Stimulated activated CD4-positive, alpha-beta T cell treated with anti-CD3 and anti-CD28 coated beads, Interleukin-2, amount 100 ng/mL, for 48 hours (primary cell): ENCODE data around the gene SCD5.

Experiments
- DNase-seq, 2 donors: peaks; one replicate each; pipeline ENCODE4 v3.0.0-alpha.2; 2020

Gene SCD5

GRCh38 chr4:82718162-82718940, 80.2 kb downstream of the SCD5 start:
- DNase-seq, result no peak

DNA sequence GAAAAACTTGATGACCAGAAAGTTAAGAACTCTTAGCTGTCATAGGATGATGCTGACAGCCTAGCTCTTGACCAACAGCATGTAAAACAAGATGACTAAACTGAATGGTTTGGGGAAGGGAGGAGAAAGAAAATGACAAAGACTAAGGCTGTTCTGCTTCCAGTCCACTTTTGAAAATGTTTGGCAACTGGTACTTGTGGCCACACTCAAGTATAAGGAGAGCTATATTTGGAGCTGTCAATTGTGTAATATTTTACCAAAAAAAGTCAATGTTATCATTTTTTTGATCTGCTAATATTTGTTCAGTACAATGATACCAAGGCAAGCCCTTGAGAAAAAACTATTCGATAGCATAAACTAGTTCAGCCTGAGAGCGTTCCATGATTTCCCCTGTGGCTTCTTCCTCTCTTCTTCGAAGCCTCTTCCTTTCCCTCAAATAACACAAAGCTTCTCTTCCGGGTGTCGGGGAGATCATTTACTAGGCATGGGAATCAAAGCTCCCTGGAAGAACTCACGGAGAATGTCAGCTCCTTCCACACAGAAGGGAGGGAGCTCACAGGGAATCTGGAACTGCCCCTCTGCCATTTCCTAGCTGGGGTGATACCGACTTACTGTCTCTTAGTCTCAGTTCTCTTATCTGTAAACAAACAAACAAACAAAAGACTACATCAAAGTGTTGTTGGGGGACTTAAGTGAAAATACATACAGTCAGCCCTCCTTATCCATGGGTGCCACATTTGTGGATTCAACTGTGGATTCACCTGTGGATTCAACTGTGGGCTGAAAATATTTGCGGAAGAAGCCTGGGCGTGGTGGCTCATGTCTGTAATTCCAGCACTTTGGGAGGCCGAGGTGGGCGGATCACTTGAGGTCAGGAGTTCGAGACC, 82.6 kb downstream of the SCD5 start:
- DNase-seq, result no peak

DNA sequence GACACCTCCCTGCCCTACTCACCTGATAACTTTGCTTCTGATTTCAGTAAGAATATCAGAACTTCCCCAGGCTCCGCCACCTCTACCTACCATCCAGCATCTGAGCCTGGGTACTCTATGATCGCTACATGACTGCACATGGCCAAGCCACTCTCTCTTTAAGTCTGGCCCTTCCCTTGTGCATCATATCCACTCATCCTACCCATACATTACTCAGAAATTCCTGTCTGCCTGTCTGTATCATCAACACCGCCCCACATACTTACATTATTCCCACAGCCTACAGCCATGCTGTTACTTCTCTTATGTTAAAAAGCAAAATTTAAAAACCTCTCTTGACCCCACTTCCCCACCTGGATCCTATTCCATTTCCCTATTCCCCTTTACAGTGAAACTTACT, 84.7 kb downstream of the SCD5 start:
- no peak for DNase-seq

DNA sequence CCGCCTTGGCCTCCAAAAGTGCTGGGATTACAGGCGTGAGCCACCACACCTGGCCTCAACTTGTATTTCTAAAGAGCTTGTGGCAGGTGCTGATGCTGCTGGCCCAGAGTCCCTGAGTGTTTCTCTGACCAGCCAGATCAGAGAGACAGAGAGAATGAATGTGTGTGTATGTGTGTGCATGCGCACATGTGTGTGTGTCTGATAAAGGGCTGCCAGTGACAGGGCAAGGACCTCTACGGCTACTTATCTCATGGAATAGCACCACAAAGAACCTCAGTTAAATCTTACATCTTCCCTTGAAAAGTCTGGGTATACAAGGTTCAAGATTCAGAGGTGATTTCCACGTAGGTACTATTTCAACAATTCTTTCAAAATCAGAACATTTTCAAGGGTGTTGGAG, 86.0 kb downstream of the SCD5 start:
- no peak for DNase-seq

DNA sequence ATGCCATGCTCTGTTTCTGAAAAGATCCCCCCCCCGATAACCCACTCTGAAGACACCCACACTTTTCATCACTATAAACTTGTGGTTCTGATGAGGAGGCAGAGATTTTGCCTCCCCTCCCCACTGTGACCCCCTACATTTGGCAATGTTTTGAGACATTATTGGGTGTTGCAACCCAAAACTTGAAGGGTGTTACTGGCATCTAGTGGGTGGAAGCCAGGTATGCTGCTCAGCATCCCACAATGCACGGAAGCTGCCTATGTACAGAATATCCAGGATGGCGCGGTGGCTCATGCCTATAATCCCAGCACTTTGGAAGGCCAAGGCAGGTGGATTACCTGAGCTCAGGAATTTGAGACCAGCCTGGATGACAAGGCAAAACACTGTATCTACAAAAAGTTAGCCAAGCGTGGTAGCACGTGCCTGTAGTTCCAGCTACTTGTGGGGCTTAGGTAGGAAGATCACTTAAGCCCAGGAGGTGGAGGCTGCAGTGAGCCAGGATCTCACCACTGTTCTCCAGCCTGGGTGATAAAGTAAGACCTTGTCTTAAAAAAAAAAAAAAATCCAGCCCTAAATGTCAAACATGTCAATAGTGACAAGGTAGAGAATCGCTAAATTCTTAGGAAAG, 87.3 kb downstream of the SCD5 start:
- DNase-seq, result no peak

DNA sequence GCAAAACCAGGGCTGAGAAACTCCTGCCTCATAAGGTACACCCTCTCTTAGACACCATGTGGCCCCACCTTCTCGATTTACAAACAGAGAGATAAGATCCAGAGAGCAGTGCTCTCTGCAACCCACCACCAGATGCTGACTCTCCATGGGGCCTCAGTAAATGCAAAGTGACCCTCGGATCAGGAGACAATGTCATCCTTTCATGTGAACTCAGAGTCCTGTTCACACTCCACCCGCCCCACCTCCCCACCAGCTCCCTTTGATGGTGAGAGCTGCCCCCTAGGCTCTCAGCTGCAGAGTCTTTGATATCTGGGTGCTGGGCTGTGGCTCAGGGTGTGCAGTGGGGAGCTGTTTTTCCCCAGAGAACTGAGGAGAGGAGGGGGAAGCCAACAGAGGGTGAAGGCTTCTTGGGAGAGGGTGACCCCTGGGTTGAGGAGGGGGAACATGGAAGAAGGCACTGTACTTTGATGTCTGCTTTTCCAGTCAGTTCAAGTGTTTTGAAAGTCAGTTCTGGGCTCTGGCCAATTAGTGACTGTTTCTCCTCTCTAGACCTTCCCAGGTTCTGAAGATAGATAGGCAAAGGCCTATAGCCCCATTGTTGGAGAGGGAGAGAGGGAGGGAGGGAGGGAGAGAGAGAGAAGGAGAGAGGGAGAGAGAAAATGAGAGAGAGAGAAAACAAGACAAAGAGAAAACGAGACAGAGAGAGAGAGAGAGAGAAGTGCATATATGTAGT, 88.2 kb downstream of the SCD5 start:
- no peak for DNase-seq

DNA sequence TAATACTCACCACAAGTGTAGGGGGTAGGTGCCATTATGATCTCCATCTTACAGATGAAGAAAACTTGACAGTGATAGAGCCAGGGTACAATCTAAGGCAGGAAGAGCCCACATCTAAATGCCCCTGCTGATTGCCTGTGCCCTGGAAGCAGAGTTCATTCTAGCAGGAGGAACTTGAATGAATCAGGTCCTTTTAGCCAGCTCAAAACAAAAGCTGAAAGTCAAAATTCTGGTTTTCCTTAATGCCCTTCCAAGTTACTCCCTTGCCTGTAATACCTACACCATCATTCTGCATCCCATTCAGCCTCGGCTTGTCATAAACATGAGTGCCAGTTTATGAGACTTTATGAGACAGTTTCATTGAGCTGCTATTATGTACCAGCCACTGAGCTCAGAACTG, 89.6 kb downstream of the SCD5 start:
- no peak for DNase-seq

GRCh38 chr4:82706349-82707000, 92.1 kb downstream of the SCD5 start:
- DNase-seq, result no peak

DNA sequence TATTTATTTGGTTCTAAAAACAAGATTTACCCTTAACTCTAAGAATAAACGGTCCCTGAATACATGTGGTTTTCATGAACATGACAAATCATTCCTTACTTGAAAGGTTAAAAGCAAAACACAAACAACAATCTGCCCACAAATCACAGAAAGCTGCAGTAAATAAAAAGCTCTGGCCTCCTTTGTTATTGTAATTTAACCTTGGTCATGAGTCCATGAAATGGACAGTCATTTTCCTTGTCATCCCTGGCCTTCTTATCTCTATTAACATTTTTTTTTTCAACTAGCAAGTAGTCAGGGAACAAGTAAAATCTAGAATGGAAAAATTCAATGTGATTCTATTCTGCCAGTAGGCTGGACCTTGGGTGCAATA, 92.7 kb downstream of the SCD5 start:
- no peak for DNase-seq

DNA sequence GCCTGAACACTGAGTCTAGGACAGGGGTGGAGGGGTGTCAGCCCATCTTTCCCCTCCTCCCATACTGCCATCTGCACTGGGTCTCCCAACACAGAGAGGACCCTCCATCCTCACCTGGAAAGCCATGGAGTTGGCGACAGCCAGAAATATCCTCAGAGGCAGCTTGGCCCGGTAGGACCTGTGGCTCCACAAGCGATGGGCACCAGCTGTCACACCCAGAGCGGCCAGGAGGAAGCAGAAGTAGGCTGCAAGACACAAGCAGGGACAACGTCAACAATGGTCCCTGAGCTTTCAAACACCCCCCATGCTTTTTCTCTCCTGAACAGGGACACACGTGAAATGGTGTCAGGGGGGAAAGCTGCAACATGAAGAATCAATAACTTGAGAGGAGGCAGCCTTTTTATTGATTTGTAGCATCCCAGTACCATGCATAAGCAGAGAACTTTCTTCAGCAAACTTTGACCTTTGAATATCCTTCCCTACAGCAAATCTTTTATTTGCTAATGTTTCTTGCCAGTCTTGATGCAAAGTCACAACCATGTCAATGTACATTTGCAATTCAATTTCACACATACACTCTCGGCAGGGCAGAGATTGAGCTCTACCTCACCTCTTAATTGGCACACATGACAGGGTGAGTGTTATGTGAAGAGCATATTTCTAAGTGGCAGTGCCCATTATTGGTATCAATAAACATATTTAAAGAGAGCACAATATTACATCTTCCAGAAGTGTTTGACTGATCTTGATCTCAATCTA, 93.2 kb downstream of the SCD5 start:
- no peak for DNase-seq

- DNase-seq, result no peak
These were observed 94.4 kb downstream of the SCD5 start for GRCh38 chr4:82704156-82704555.

DNA sequence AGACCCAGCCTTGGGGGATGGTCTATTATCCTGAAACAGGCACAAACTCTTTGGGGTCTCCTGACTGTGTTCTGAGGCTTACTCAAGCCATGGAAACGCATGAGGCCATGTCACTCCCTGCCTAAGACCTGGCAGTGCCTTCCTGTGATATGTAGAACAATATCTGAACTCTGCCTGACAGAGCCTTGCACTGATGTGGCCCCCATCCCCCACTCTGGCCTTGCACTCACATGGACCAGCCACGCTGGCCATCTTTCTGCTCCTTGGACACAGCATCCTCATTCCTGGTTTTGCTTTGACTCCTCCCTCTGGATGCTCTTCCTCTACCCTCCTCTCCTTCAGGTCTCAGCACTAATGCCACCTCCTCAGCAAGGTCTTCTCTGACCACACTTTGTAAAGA, 100.2 kb downstream of the SCD5 start:
- no peak for DNase-seq

DNA sequence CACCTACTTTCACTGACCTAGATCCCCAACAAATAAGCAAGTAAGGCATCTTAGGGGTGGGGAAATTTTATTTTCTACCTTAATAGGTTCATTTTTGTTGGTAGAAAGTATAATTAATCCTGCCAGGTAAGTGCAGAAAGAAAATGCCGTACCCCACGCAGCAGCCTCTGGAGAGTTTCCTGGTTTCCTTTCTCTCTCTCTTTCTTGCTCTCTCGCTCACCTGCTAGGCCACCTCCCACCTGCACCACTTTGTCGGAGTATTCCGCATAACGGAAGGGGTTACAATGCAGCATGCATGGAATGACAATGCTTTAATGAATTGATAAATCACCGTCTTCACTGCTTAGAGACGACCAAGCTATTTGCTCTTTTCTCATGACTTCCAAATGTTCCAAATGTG, 101.0 kb downstream of the SCD5 start:
- no peak for DNase-seq

- DNase-seq, result no peak
These were observed 102.3 kb downstream of the SCD5 start for GRCh38 chr4:82696117-82696860.

- DNase-seq, result no peak
These were observed 103.7 kb downstream of the SCD5 start for GRCh38 chr4:82694892-82695291.

GRCh38 chr4:82694046-82694445, 104.5 kb downstream of the SCD5 start:
- DNase-seq, result no peak

- DNase-seq, result no peak
These were observed 106.4 kb downstream of the SCD5 start for GRCh38 chr4:82692101-82692780.

DNA sequence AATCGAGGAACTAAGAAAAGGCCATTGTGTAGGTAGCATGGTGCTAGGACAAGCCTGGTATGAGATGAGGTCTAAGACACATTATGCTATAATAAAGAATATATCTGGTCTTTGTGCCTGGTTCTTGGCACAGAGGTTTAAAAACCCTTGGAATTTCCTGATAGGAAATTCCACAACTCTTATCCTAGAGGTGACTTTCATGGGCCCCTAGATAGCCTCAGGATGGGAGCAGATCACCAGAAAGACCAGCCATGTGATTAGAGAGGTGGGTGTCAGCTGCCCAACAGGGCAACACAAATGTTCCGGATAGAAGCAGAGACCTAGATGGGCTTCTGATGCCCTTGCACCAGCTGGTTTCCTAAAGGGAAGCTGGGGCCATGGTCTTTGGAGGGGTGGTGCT, 107.2 kb downstream of the SCD5 start:
- no peak for DNase-seq

DNA sequence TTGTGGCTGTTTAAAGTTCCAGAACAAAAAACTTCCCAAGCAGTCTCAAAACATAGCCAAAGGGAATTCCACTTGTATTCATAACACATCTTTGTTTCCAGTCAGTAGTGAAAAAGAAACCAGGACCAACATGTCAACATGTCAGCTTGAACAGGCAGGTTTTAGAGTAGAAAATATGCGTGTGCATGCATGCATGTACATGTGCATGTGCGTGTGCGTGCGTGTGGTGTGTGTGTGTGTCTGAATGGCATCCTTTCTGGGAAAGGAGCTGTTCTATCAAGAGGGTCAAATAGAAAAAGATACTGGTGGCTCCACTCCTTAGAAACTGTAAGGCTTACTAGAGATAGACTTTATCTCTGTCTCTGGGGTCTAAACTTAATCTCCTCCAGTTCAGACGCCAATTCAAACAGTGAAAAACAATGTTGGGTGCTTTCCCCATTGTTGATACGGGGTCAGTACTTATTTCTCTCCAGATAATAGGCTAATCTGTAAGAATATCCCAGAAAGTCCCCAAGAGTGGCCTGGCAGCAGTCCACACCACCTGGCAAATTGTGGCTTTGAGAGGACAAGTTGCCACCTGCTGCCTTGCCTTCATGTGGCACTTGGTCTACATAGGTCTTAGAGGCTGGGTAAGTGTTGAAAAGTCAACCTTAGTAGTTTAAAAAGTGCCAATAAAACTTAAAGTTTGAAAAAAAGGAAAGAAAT, 110.4 kb downstream of the SCD5 start:
- no peak for DNase-seq

GRCh38 chr4:82687531-82687930, 111.1 kb downstream of the SCD5 start:
- no peak for DNase-seq
